Stimulated activated CD8-positive, alpha-beta memory T cell treated with anti-CD3 and anti-CD28 coated beads, Interleukin-12 subunit alpha, Interleukin-12 subunit beta, amount 100 ng/mL, for 24 hours (primary cell): ENCODE results near the gene ZNF408.
"Not testable (repeated sequence)": the region's sequence is repeated elsewhere in the genome, so short reads cannot be mapped to it uniquely, and the experiment has no call there.

Source experiments
- DNase-seq: peaks from one replicate; pipeline ENCODE4 v3.0.0-alpha.2; 2020; ENCODE audit errors: extremely low read depth

ZNF408 gene

GRCh38 chr11:46697723-46698122 is 3.1 kb upstream of the ZNF408 start:
- DNase-seq = no peak

- DNase-seq = no peak
Measured at GRCh38 chr11:46698597-46698996, 2.2 kb upstream of the ZNF408 start.

DNA sequence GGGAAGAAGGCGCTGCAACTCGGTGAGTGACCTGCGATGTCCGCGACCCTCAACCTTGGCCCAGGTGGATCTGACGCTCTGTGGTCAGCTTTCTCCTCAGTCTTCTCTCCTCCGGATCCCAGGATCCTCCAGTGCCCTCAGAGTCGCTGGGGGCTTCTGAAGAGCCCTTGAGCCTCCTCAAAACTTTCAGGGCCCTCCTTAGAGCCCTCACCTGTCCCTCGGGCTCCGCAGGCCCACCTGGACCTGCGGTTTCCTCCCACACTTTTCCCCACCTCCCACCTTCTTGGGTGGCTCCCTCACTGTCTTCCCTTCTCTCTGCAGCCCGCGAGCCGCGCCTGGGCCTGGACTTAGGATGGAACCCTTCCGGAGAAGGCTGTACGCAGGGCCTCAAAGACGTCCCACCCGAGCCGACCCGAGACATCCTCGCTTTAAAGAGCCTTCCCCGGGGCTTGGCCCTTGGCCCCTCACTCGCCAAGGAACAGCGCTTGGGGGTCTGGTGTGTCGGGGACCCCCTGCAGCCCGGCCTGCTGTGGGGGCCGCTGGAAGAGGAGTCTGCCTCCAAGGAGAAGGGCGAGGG is 335 bp downstream of the ZNF408 start:
- DNase-seq = no peak

- DNase-seq = no peak
Measured at GRCh38 chr11:46705070-46705688, 4.3 kb downstream of the ZNF408 start.

DNA sequence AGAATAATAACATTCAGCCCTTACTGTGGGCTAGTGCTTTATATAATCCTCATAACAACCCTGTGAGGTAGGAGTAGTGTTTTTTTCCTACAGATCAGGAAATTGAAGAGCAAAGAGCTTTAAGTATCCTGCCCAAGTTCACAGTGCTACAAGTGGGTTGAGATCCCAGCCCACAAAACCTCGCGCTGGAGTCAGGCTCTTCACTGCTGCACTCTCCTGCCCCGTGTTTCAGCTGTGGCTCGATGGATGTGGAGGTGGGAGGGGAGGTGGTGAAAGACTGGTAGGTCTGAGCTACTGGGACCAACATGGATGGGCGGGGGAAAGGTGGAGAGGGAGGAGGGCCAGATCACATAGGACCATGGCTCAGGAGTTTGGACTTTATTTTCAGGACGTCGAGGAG is 6.1 kb downstream of the ZNF408 start:
- no peak for DNase-seq

- not testable (repeated sequence) for DNase-seq
Measured at GRCh38 chr11:46709351-46709750, 8.5 kb downstream of the ZNF408 start.

DNA sequence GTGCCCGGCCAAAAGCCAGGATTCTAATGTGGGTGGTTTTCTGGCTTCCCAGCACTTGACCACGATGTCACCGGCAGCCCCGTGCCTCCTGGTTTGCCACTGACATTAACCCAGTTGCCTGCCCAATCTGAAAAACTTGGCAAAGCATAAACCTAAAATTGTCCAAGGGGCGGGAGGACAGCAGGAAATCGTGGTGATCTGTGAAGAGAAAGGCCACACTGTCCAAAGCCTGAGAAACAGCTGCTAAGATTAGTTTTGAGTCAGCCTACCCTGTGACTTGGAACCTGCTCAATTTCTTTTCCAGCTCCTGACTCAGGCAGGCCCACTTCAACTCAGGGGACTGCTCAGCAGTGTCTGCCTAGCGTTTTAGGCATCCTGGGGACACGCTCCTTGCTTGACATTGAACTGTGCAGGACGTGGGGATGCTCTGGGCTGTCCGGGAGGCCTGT is 10.0 kb downstream of the ZNF408 start:
- no peak for DNase-seq

- DNase-seq = no peak
Measured at GRCh38 chr11:46711303-46711702, 10.5 kb downstream of the ZNF408 start.

DNA sequence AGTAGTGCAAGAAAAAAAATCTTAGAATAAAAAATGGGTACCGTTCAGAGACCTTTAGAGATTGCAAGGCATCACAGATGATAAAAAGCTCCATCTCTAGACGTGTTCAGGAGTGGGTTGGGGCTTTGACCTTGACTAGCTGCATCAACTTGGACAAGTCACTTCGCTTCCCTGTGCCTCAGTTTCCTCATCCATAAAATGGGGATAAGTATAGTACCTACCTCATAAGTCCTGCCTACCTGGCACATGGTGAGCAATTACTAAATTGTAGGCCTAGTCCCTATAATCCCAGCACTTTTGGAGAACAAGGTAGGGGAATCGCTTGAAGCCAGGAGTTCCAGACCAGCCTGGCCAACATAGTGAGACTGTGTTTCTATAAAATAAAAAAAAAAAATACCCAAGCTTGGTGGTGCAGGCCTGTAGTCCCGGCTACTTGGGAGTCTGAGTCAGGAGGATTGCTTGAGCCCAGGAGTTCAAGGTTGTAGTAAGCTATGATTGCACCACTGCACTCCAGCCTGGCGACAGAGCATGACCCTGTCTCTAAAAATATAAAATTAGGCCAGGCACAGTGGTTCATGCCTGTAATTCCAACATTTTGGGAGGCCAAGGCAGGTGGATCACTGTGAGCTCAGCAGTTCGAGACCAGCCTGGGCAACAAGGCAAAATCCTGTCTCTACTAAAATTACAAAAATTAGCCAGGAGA is 12.2 kb downstream of the ZNF408 start:
- DNase-seq = no peak

GRCh38 chr11:46717825-46718154 is 17.0 kb downstream of the ZNF408 start:
- DNase-seq = not testable (repeated sequence)

- DNase-seq = no peak
Measured at GRCh38 chr11:46718155-46719019, 17.6 kb downstream of the ZNF408 start.

DNA sequence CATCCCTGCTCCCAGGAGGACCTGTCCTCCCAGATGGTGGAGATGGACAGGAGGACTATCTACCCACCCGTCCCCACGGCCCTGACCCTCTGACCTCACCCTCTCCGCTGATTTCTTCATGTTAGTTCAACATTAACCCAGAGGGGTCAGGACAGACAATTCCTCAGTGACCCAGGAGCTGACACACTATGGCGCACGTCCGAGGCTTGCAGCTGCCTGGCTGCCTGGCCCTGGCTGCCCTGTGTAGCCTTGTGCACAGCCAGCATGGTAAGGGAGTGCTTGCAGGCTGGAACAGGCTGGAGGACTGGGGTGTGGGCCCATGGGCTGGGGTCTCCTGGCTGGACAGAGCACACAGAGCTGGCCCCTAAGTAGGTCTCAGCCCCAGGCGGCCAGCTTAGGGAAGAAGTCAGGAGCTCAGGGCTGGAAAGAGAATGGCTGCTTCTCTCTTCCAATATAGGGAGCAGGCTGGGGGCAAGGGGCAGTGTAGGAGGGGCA is 18.3 kb downstream of the ZNF408 start, which contains the start of gene F2:
Gene F2, plus strand, starts transcription at position 166 of the 495 bp plus-strand sequence. Its CDS starts 23 bp downstream, at position 189.
- DNase-seq = no peak

DNA sequence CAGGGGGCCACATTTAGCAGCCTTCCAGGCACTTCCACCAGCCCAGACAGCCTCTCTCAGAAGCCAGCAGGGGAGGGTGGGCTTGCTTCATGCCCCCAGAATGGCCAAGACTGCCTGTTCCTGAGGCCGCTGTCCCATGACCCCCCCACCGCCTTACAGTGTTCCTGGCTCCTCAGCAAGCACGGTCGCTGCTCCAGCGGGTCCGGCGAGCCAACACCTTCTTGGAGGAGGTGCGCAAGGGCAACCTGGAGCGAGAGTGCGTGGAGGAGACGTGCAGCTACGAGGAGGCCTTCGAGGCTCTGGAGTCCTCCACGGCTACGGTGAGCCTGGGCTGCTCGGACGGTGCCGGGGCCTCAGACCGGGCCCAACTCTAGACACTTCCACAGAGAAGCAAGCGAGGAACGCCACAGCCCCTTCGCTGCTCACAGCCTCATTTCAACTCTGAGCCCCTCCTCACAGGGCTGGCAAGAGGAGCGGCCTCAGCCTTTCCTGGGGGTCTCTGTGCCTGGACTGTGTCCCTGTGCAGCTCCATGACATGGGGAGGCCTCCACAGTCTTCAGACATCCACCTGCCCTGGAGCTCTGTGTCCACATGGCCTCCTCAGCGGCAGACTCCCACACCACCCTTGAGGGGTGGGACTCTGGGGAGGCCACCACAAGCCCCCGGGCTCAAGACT is 18.9 kb downstream of the ZNF408 start:
- DNase-seq = no peak

DNA sequence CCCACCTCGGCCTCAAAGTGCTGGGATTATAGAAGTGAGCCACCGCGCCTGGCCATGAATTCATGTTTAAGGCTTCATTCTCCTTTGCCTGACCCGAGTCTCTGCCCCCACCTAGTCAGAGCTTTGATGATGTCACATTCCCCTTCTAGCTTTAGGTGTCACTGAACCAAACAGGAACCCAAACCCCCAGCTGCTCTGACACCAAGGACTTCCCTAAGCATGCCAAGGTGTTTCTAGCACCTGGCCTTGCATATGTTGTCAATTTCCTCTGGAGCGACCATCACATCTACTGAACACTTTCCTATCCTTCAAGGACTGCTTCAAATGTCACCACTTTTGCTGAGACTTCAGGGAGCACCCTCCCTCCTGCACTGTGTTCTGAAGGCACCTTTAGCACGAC is 20.5 kb downstream of the ZNF408 start:
- DNase-seq = no peak

- DNase-seq = no peak
Measured at GRCh38 chr11:46722566-46723358, 21.9 kb downstream of the ZNF408 start.

DNA sequence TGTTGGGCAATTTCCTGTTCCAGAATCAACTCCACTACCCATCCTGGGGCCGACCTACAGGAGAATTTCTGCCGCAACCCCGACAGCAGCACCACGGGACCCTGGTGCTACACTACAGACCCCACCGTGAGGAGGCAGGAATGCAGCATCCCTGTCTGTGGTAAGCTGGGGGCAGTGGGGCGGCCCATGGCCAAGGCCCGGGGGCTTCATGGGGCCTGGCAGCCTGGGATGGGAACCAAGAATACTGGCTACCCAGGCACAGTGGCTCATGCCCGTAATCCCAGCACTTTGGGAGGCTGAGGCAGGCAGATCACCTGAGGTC is 22.5 kb downstream of the ZNF408 start:
- no peak for DNase-seq

DNA sequence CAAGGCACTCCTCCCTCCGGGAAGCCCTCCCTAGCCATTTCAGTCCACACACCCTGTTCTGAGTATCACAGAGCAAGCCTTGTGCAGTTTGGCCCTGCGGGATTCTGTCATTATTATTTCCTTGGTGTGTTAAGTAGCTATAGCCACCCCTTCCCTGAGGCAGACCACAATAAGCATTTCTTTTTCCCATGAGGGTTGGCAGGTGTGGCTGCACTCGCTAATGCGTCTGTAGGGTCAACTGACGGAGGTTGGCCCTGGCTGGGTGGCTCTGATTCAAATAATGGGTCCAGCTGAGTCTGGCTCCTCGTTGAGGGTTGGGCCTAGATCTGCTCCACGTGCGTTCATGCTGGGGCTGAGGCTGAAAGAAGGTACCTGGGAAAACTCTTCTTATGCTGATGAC is 23.3 kb downstream of the ZNF408 start:
- DNase-seq = no peak

GRCh38 chr11:46725338-46726205 is 24.7 kb downstream of the ZNF408 start:
- no peak for DNase-seq

DNA sequence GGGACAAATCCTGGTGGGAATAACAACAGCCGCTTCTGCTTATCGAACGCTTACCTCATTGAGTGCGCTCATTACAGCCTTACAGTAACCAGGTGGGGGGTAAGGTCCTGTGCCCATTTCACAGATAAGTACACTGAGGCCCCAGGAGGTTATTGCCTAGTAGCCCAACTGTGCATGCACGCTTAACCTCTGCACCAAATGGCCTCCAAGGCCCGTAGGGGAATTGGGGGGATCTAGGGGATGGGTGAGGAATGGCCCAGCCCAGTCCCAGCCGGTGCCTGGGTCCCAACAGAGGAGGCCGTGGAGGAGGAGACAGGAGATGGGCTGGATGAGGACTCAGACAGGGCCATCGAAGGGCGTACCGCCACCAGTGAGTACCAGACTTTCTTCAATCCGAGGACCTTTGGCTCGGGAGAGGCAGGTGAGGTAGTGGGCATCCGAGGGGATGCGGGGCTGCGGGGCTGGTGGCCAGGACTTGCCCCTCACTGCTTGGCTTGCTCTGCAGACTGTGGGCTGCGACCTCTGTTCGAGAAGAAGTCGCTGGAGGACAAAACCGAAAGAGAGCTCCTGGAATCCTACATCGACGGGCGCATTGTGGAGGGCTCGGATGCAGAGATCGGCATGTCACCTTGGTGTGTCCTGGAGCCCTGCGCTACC is 25.5 kb downstream of the ZNF408 start:
- no peak for DNase-seq
